Small intestine (tissue), 7 donors: Measurements from ENCODE around the gene DBF4B. TPM values are rescaled to one million over a fixed set of nuclear protein-coding genes. Genes with fewer than 3 reads are reported as not detected.
"Not testable (repeated sequence)": the region's sequence is repeated elsewhere in the genome, so short reads cannot be mapped to it uniquely, and the experiment has no call there.

Experiments used
- DNase-seq, 2 donors: peaks; one replicate each; pipeline versions ENCODE4 v3.0.0 to v3.0.0-alpha.2; 2013
- FAIRE-seq: peaks from 2 replicates; lab custom pipeline; 2012; peaks lifted over from hg19 to GRCh38; lab: Jason Lieb, UNC
- H3K27ac ChIP-seq, 3 donors: one replicate each; pipeline ENCODE4 v1.5.1; 2013; ENCODE audit warnings: low read length in 2 of 3, mild to moderate bottlenecking in 2 of 3, control low read depth in 1 of 3, inconsistent platforms in 1 of 3, low read depth in 1 of 3, moderate library complexity in 1 of 3
- H3K27me3 ChIP-seq, 3 donors: one replicate each; pipeline ENCODE4 v1.6.1; 2013; ENCODE audit warnings: low read length in 3 of 3, inconsistent platforms in 1 of 3; ENCODE audit not compliant: control insufficient read depth in 3 of 3, insufficient read depth in 3 of 3
- H3K36me3 ChIP-seq, 3 donors: one replicate each; pipeline ENCODE4 v1.6.1; 2013; ENCODE audit warnings: low read length in 3 of 3, inconsistent platforms in 1 of 3, low read depth in 1 of 3, mild to moderate bottlenecking in 1 of 3, moderate library complexity in 1 of 3; ENCODE audit not compliant: control insufficient read depth in 3 of 3, insufficient read depth in 2 of 3
- H3K4me1 ChIP-seq, 3 donors: one replicate each; pipeline ENCODE4 v1.6.1; 2013; ENCODE audit warnings: low read length in 2 of 3, inconsistent platforms in 1 of 3, low read depth in 1 of 3, mild to moderate bottlenecking in 1 of 3, moderate library complexity in 1 of 3; ENCODE audit not compliant: control insufficient read depth in 3 of 3, insufficient read depth in 2 of 3
- H3K4me3 ChIP-seq, 3 donors: one replicate each; pipeline ENCODE4 v1.5.1; 2013; ENCODE audit warnings: low read length in 3 of 3, control low read depth in 1 of 3, inconsistent platforms in 1 of 3, low read depth in 1 of 3, mild to moderate bottlenecking in 1 of 3, moderate library complexity in 1 of 3
- H3K9me3 ChIP-seq, 2 donors: one replicate each; pipeline ENCODE4 v1.6.1; 2013; ENCODE audit warnings: low read depth in 1 of 2, low read length in 1 of 2; ENCODE audit not compliant: control insufficient read depth in 2 of 2, insufficient read depth in 1 of 2
- WGBS, 3 donors: extraction: QIAGEN DNeasy Blood & Tissue Kit; methylation state at CpG; one replicate each; pipeline ENCODE4 v1.1.7; 2013; 5-methylcytosine and 5-hydroxymethylcytosine counted together
- polyA plus RNA-seq, 4 donors: library from polyadenylated mRNA; stranded (reverse) in 3 of 4; unstranded in 1 of 4; fragments of 200-250 nt in 3 of 4; fragments of 120-200 nt in 1 of 4; gene quantifications; one replicate each; pipeline versions ENCODE4 v1.2.1 to v1.2.3, GENCODE V29; 2013
- donor health status: healthy with polysubstance abuse.
- donor health status: control.
- donor health status: control.
- donor health status: Bipolar disorder and iron deficiency.
- donor health status: healthy.

Gene DBF4B
- polyA plus RNA-seq, 4 donors = 0.54 to 9.1 (median 3.1) TPM

- Histone ChIP-seq H3K9me3 (no peaks in the 10 kb centered on the region), H3K27me3 (no peaks in the 10 kb centered on the region), H3K36me3 (peaks cover 2 to 20% (median 6%) of the 10 kb centered on the region in 3 donors), H3K27ac (no peak overlapping the region), H3K4me3 (no peak overlapping the region), H3K4me1 (no peaks in the 10 kb centered on the region)
- FAIRE-seq (no peak), DNase-seq (no peak)
- 65 to 92% (median 77%) methylated on average over 2 of the region's 2 CpGs for WGBS, 3 donors
These were observed 31.3 kb upstream of the DBF4B start for GRCh38 chr17:44677136-44677535.

- H3K36me3 ChIP-seq = peaks cover 6 to 33% (median 12%) of the 10 kb centered on the region in 3 donors
These were observed 25.2 kb upstream of the DBF4B start for GRCh38 chr17:44683303-44683702.

GRCh38 chr17:44687756-44688155 lies 20.7 kb upstream of the DBF4B start:
- FAIRE-seq (no peak), DNase-seq (no peak)
- Histone ChIP-seq H3K27ac (no peak overlapping the region), H3K27me3 (no peaks in the 10 kb centered on the region), H3K36me3 (peaks cover 4 to 16% (median 5%) of the 10 kb centered on the region in 3 donors), H3K4me3 (no peak overlapping the region), H3K4me1 (peaks cover 0 to 11% (median 0%) of the 10 kb centered on the region in 3 donors), H3K9me3 (no peaks in the 10 kb centered on the region)
- WGBS, 3 donors = 88 to 97% (median 94%) methylated on average over 1 of the region's 1 CpG

More at GRCh38 chr17:44683303-44683702, 25.2 kb upstream of the DBF4B start:
- H3K9me3 ChIP-seq, DNase-seq, H3K27me3 ChIP-seq, H3K4me3 ChIP-seq, H3K27ac ChIP-seq, H3K4me1 ChIP-seq, FAIRE-seq: not testable (repeated sequence)
- 87 to 94% (median 89%) methylated on average over 4 of the region's 4 CpGs for WGBS, 3 donors

GRCh38 chr17:44688200-44688599 lies 20.3 kb upstream of the DBF4B start:
- Histone ChIP-seq H3K27ac (peak overlapping the region in 1 of 3 donors; percentile 81), H3K27me3 (no peaks in the 10 kb centered on the region), H3K9me3 (no peaks in the 10 kb centered on the region), H3K4me3 (peak overlapping the region in 1 of 3 donors; percentile 96), H3K36me3 (peaks cover 4 to 14% (median 5%) of the 10 kb centered on the region in 3 donors), H3K4me1 (peaks cover 0 to 11% (median 0%) of the 10 kb centered on the region in 3 donors)
- no peak for FAIRE-seq
- no peak for DNase-seq
- WGBS, 3 donors = 91 to 94% (median 91%) methylated on average over 2 of the region's 2 CpGs

- Histone ChIP-seq H3K27ac (peak overlapping the region; percentile 58 to 96 (median 81)), H3K4me3 (peak overlapping the region; percentile 76 to 96 (median 82)), H3K36me3 (peaks cover 3 to 12% (median 4%) of the 10 kb centered on the region in 3 donors), H3K4me1 (peaks cover 0 to 11% (median 0%) of the 10 kb centered on the region in 3 donors), H3K27me3 (no peaks in the 10 kb centered on the region), H3K9me3 (no peaks in the 10 kb centered on the region)
- FAIRE-seq (no peak), DNase-seq (peak in 1 of 2 donors; percentile 3)
- WGBS, 3 donors = 2 to 3% (median 2%) methylated on average over 13 of the region's 13 CpGs
These were observed 19.6 kb upstream of the DBF4B start for GRCh38 chr17:44688675-44689476.

GRCh38 chr17:44689477-44690217 lies 18.8 kb upstream of the DBF4B start, which contains the start of gene CCDC43:
Gene CCDC43 (minus strand): TSS chr17:44689776. CDS start chr17:44689753, 23 bp downstream.
- no peak for FAIRE-seq
- peaks cover 0 to 11% (median 0%) of the 10 kb centered on the region in 3 donors for H3K4me1 ChIP-seq
- no peaks in the 10 kb centered on the region for H3K27me3 ChIP-seq
- 0 to 1% (median 0%) methylated on average over 47 to 51 of the region's 51 CpGs for WGBS, 3 donors
- peak within 1 kb of the TSS; percentile 76 to 96 (median 82) for H3K4me3 ChIP-seq
- H3K9me3 ChIP-seq = no peaks in the 10 kb centered on the region
- H3K27ac ChIP-seq = peak within 1 kb of the TSS; percentile 75 to 96 (median 81)
- peaks cover 1 to 8% (median 4%) of the 10 kb centered on the region in 3 donors for H3K36me3 ChIP-seq
- peak; percentile 92 to 96 for DNase-seq

GRCh38 chr17:44690746-44691306 lies 17.6 kb upstream of the DBF4B start:
- 81 to 85% (median 82%) methylated on average over 21 of the region's 21 CpGs for WGBS, 3 donors
- DNase-seq, H3K36me3 ChIP-seq, H3K4me3 ChIP-seq, FAIRE-seq, H3K9me3 ChIP-seq, H3K27ac ChIP-seq, H3K27me3 ChIP-seq: not testable (repeated sequence)
- peaks cover 0 to 11% (median 0%) of the 10 kb centered on the region in 3 donors for H3K4me1 ChIP-seq

- no peaks in the 10 kb centered on the region for H3K9me3 ChIP-seq
These were observed 14.9 kb upstream of the DBF4B start for GRCh38 chr17:44693609-44694008.

More at GRCh38 chr17:44693609-44694008, 14.9 kb upstream of the DBF4B start:
- H3K27me3 ChIP-seq = no peaks in the 10 kb centered on the region
- no peaks in the 10 kb centered on the region for H3K36me3 ChIP-seq
- no peak overlapping the region for H3K27ac ChIP-seq
- FAIRE-seq (no peak), DNase-seq (no peak)
- WGBS, 3 donors = 42 to 69% (median 64%) methylated on average over 11 of the region's 11 CpGs
- H3K4me3 ChIP-seq = no peak overlapping the region
- peaks cover 0 to 7% (median 0%) of the 10 kb centered on the region in 3 donors for H3K4me1 ChIP-seq
